HCT116 (cell line): Measurements from ENCODE around the gene PRR14. TPM values are rescaled to one million over a fixed set of nuclear protein-coding genes. Genes with fewer than 3 reads are reported as not detected.

ENCODE experiments used
- ATAC-seq: fragments of 200-7000 bp; cut with Tn5 transposase; 2 replicates; pipeline ENCODE4 v1.9.1; 2020; ENCODE audit warnings: mild to moderate bottlenecking, moderate library complexity
- BruUV-seq: library from RNA; stranded (reverse); fragments of 400-500 nt; replicated peaks from 2 replicates; lab custom pipeline; 2021; lab: Mats Ljungman, UMichigan
- CTCF ChIA-PET: fragments of 300-600 bp; sonication (Branson Sonifier 250); formaldehyde crosslinking; loops from one replicate; lab custom pipeline; 2021; ENCODE audit warnings: antibody characterized with exemption; lab: Charles Lee
- POLR2A ChIA-PET: fragments of 300-600, 350-600 bp; sonication (Branson Sonifier 250); formaldehyde crosslinking; loops from one replicate; lab custom pipeline; 2021; ENCODE audit warnings: antibody characterized with exemption; lab: Charles Lee
- RAD21 ChIA-PET, 2 experiments: fragments of 300-600 bp; sonication (Branson Sonifier 250); formaldehyde crosslinking; loops; one replicate each; lab custom pipeline; 2023; ENCODE audit warnings: low total read pairs in 2 of 2; ENCODE audit not compliant: uncharacterized antibody in 2 of 2, unreplicated experiment in 2 of 2, low non-redundant PET in 1 of 2; lab: Charles Lee
- DNase-seq: peaks from one replicate; pipeline ENCODE4 v3.0.0-alpha.2; 2010; ENCODE audit warnings: low read depth, low spot score
- H2AFZ ChIP-seq: fragments of 200-600 bp; shearing (Covaris generic), sonication (generic); 2 replicates; pipeline ENCODE4 v1.6.1; 2017; ENCODE audit warnings: low read depth, mixed run types, mixed read lengths, antibody characterized with exemption, low read length; ENCODE audit not compliant: poor library complexity, severe bottlenecking
- H3K27ac ChIP-seq: 2 replicates; pipeline ENCODE4 v1.5.1; 2012; ENCODE audit warnings: low read depth, low read length
- H3K27me3 ChIP-seq: fragments of 200-600 bp; sonication (generic); 2 replicates; pipeline ENCODE4 v1.6.1; 2016; ENCODE audit warnings: mixed run types, low read length, mixed read lengths; ENCODE audit not compliant: insufficient read depth
- H3K36me3 ChIP-seq, 2 experiments: fragments of 200-500 bp in 1 of 2; fragments of 200-600 bp in 1 of 2; sonication (Bioruptor generic) in 1 of 2; sonication (generic) in 1 of 2; 2 replicates each; pipeline versions ENCODE4 v1.5.1 to v1.6.1; 2014 to 2016; ENCODE audit warnings: low read length in 2 of 2, inconsistent platforms in 1 of 2, mixed read lengths in 1 of 2, mixed run types in 1 of 2; ENCODE audit not compliant: insufficient read depth in 2 of 2, control insufficient read depth in 1 of 2
- H3K4me1 ChIP-seq, 2 experiments: fragments of 200-600 bp in 1 of 2; sonication (generic) in 1 of 2; 2 replicates each; pipeline versions ENCODE4 v1.5.1 to v1.6.1; 2012 to 2017; ENCODE audit warnings: low read length in 2 of 2, inconsistent platforms in 1 of 2, mild to moderate bottlenecking in 1 of 2, mixed read lengths in 1 of 2, mixed run types in 1 of 2, moderate library complexity in 1 of 2; ENCODE audit not compliant: insufficient read depth in 2 of 2, control insufficient read depth in 1 of 2
- H3K4me2 ChIP-seq: fragments of 200-600 bp; sonication (generic); 2 replicates; pipeline ENCODE4 v1.6.1; 2017; ENCODE audit warnings: mixed run types, low read length, mixed read lengths
- H3K4me3 ChIP-seq, 2 experiments: fragments of 200-600 bp in 1 of 2; sonication (generic) in 1 of 2; replicated peaks in 1 of 2; 2 replicates each; pipeline ENCODE4 v1.5.1; 2011 to 2016; ENCODE audit warnings: low read length in 2 of 2, control low read depth in 1 of 2, low read depth in 1 of 2, mild to moderate bottlenecking in 1 of 2, mixed read lengths in 1 of 2, mixed run types in 1 of 2
- H3K79me2 ChIP-seq: fragments of 200-600 bp; sonication (generic); 2 replicates; pipeline ENCODE4 v1.6.1; 2017; ENCODE audit warnings: mild to moderate bottlenecking, mixed run types, low read length, moderate library complexity, mixed read lengths; ENCODE audit not compliant: insufficient read depth
- H3K9ac ChIP-seq: fragments of 200-600 bp; sonication (generic); 2 replicates; pipeline ENCODE4 v1.6.1; 2016; ENCODE audit warnings: low read length, mixed read lengths
- H3K9me2 ChIP-seq: fragments of 200-600 bp; sonication (generic), shearing (Covaris generic); 2 replicates; pipeline ENCODE4 v1.6.1; 2017; ENCODE audit warnings: mixed run types, mild to moderate bottlenecking, moderate library complexity; ENCODE audit not compliant: insufficient read depth
- H3K9me3 ChIP-seq, 2 experiments: fragments of 200-500 bp in 1 of 2; fragments of 200-600 bp in 1 of 2; sonication (Bioruptor generic) in 1 of 2; sonication (generic) in 1 of 2; 2 replicates each; pipeline ENCODE4 v1.6.1; 2014 to 2017; ENCODE audit warnings: low read length in 2 of 2, mixed read lengths in 2 of 2, inconsistent platforms in 1 of 2, low read depth in 1 of 2, mild to moderate bottlenecking in 1 of 2, mixed run types in 1 of 2, moderate library complexity in 1 of 2; ENCODE audit not compliant: control insufficient read depth in 1 of 2, insufficient read depth in 1 of 2
- H4K20me1 ChIP-seq: fragments of 200-600 bp; sonication (generic), shearing (Covaris generic); 2 replicates; pipeline ENCODE4 v1.6.1; 2017; ENCODE audit warnings: mixed run types, mild to moderate bottlenecking, moderate library complexity; ENCODE audit not compliant: insufficient read depth
- ATF3 ChIP-seq: IDR thresholded peaks from 2 replicates; pipeline ENCODE4 v1.6.1; 2012
- CBX3 ChIP-seq: IDR thresholded peaks from 2 replicates; pipeline ENCODE4 v1.6.1; 2012; ENCODE audit warnings: low read depth
- CTCF ChIP-seq, 3 experiments: fragments of 200-600 bp in 1 of 3; sonication (generic) in 1 of 3; IDR thresholded peaks in 2 of 3; conservative IDR thresholded peaks in 1 of 3; 2 replicates each; pipeline ENCODE4 v1.5.1; 2012 to 2017; ENCODE audit warnings: low read depth in 2 of 3, low read length in 2 of 3, antibody characterized with exemption in 1 of 3, borderline replicate concordance in 1 of 3, control low read depth in 1 of 3, mild to moderate bottlenecking in 1 of 3, mixed read lengths in 1 of 3, mixed run types in 1 of 3, moderate library complexity in 1 of 3; ENCODE audit not compliant: insufficient read depth in 1 of 3
- EGR1 ChIP-seq: IDR thresholded peaks from 2 replicates; pipeline ENCODE4 v1.6.1; 2012; ENCODE audit warnings: low read depth
- ELF1 ChIP-seq: IDR thresholded peaks from 2 replicates; pipeline ENCODE4 v1.6.1; 2012; ENCODE audit warnings: low read depth, borderline replicate concordance
- EZH2 ChIP-seq: fragments of 200-600 bp; sonication (generic); IDR thresholded peaks from 2 replicates; pipeline ENCODE4 v1.6.1; 2017; ENCODE audit warnings: antibody characterized with exemption, mixed run types
- EZH2phosphoT487 ChIP-seq: fragments of 200-600 bp; IDR thresholded peaks from 2 replicates; pipeline ENCODE4 v1.6.1; 2018; ENCODE audit warnings: antibody characterized with exemption, borderline replicate concordance
- FOSL1 ChIP-seq: IDR thresholded peaks from 2 replicates; pipeline ENCODE4 v1.6.1; 2012; ENCODE audit warnings: low read depth
- MAX ChIP-seq: IDR thresholded peaks from 2 replicates; pipeline ENCODE4 v1.6.1; 2012
- POLR2A ChIP-seq: IDR thresholded peaks from 2 replicates; pipeline ENCODE4 v1.7.0; 2011; ENCODE audit warnings: borderline replicate concordance; ENCODE audit not compliant: insufficient read depth, insufficient read length; ENCODE audit errors: extremely low read depth
- POLR2AphosphoS5 ChIP-seq: IDR thresholded peaks from 2 replicates; pipeline ENCODE4 v1.6.1; 2011; ENCODE audit warnings: mild to moderate bottlenecking, low read depth, low read length, moderate library complexity
- RAD21 ChIP-seq: IDR thresholded peaks from 2 replicates; pipeline ENCODE4 v1.6.1; 2012; ENCODE audit warnings: low read depth, mild to moderate bottlenecking
- REST ChIP-seq: IDR thresholded peaks from 2 replicates; pipeline ENCODE4 v1.6.1; 2012; ENCODE audit warnings: low read depth
- SIN3A ChIP-seq: IDR thresholded peaks from 2 replicates; pipeline ENCODE4 v1.6.1; 2012; ENCODE audit warnings: low read depth
- SP1 ChIP-seq: IDR thresholded peaks from 2 replicates; pipeline ENCODE4 v1.6.1; 2012; ENCODE audit warnings: low read depth
- SRF ChIP-seq: IDR thresholded peaks from 2 replicates; pipeline ENCODE4 v1.6.1; 2012; ENCODE audit warnings: low read depth
- TCF7L2 ChIP-seq: IDR thresholded peaks from 2 replicates; pipeline ENCODE4 v1.7.0; 2011; ENCODE audit warnings: borderline replicate concordance, inconsistent platforms; ENCODE audit not compliant: insufficient read depth, insufficient read length; ENCODE audit errors: extremely low read depth
- YY1 ChIP-seq: IDR thresholded peaks from 2 replicates; pipeline ENCODE4 v1.6.1; 2011; ENCODE audit warnings: low read length, low read depth, moderate library complexity, mild to moderate bottlenecking; ENCODE audit not compliant: insufficient replicate concordance; ENCODE audit errors: extremely low read depth
- ZBTB33 ChIP-seq: IDR thresholded peaks from 2 replicates; pipeline ENCODE4 v1.6.1; 2011; ENCODE audit warnings: mild to moderate bottlenecking, low read length, moderate library complexity; ENCODE audit not compliant: insufficient replicate concordance; ENCODE audit errors: extremely low read depth
- ZFX ChIP-seq: fragments of 450-650 bp; IDR thresholded peaks from 2 replicates; pipeline ENCODE4 v1.6.1; 2017
- intact Hi-C: fragments of 100-400 bp; cut with micrococcal nuclease; formaldehyde crosslinking; loops from 2 replicates; pipeline ENCODE4 v1.10.0; 2022
- total RNA-seq: library from RNA; stranded (reverse); gene quantifications from one replicate; pipeline ENCODE4 v1.2.1, GENCODE V29; 2021; ENCODE audit not compliant: unreplicated experiment

The PRR14 gene
- total RNA-seq, 1 experiment from 2014 or later, result 56.2 TPM

- DNase-seq (no peak), ATAC-seq (no peak)
- Histone ChIP-seq H3K27me3 (no peaks in the 10 kb centered on the region), H3K4me2 (no peak overlapping the region), H3K4me1 (peaks cover 4 to 5% of the 10 kb centered on the region in 2 experiments), H4K20me1 (no peaks in the 10 kb centered on the region), H3K36me3 (peaks cover 34 to 35% of the 10 kb centered on the region in 2 experiments), H3K79me2 (peaks cover 29% of the 10 kb centered on the region), H2AFZ (no peak overlapping the region), H3K27ac (no peak overlapping the region), H3K9me2 (no peaks in the 10 kb centered on the region), H3K9me3 (no peaks in the 10 kb centered on the region), H3K9ac (no peak overlapping the region), H3K4me3 (no peak overlapping the region)
- POLR2A ChIA-PET, result no interaction called here
- no peak for TF ChIP-seq SRF
- no peak for TF ChIP-seq TCF7L2
- TF ChIP-seq CBX3, result no peak
- no peak for TF ChIP-seq EGR1
- TF ChIP-seq POLR2AphosphoS5, result no peak
- TF ChIP-seq ELF1, result no peak
- no peak for TF ChIP-seq MAX
- no peak for TF ChIP-seq CTCF (IDR thresholded peaks at IDR 0.05 in 2 of 3, conservative IDR thresholded peaks at IDR 0.05 in 1 of 3; ENCODE audit: borderline replicate concordance in 1 of 3, insufficient read depth in 1 of 3, low read depth in 2 of 3, low read length in 2 of 3)
- TF ChIP-seq ZBTB33, result no peak
- TF ChIP-seq SIN3A, result no peak
- TF ChIP-seq SP1, result no peak
- TF ChIP-seq RAD21, result no peak
- no peak for TF ChIP-seq ZFX
- TF ChIP-seq EZH2phosphoT487, result no peak
- no peak for TF ChIP-seq POLR2A
- no peak for TF ChIP-seq FOSL1
- TF ChIP-seq ATF3, result no peak
- no peak for TF ChIP-seq REST
- TF ChIP-seq EZH2, result no peak
- no peak for TF ChIP-seq YY1
- RAD21 ChIA-PET, result no interaction called here
- CTCF ChIA-PET, result no interaction called here
- intact Hi-C loops, result no loop called here
- BruUV-seq, result no TSS peak
Measured at GRCh38 chr16:30665830-30666190, 15.1 kb downstream of the PRR14 start.
